Endothelial cell of umbilical vein (primary cell): ENCODE results near the gene CEP162. TPM values are rescaled to one million over a fixed set of nuclear protein-coding genes. Genes with fewer than 3 reads are reported as not detected.

Source experiments
- BruUV-seq: library from RNA; stranded (reverse); fragments of 400-500 nt; replicated peaks from 2 replicates; lab custom pipeline; 2021; lab: Mats Ljungman, UMichigan
- CTCF ChIA-PET: fragments of 300-600, 350-600 bp; sonication (Branson Sonifier 250); formaldehyde crosslinking; loops from one replicate; lab custom pipeline; 2021; ENCODE audit warnings: antibody characterized with exemption, inconsistent platforms; lab: Charles Lee
- POLR2A ChIA-PET: fragments of 300-600, 350-600 bp; sonication (Branson Sonifier 250); formaldehyde crosslinking; loops from one replicate; lab custom pipeline; 2021; ENCODE audit warnings: antibody characterized with exemption, inconsistent platforms; lab: Charles Lee
- DNase-seq: peaks from one replicate; pipeline ENCODE4 v3.0.0-alpha.2; 2011; ENCODE audit warnings: low read depth, low spot score
- FAIRE-seq: peaks from 2 replicates; lab custom pipeline; 2011; peaks lifted over from hg19 to GRCh38; lab: Jason Lieb, UNC
- H2AFZ ChIP-seq: 2 replicates; pipeline ENCODE4 v1.6.0; 2012; ENCODE audit warnings: low read depth, low read length, control low read depth, inconsistent platforms
- H3K27ac ChIP-seq: 2 replicates; pipeline ENCODE4 v1.5.1; 2011; ENCODE audit warnings: low read depth, mild to moderate bottlenecking, control low read depth, low read length, moderate library complexity; ENCODE audit not compliant: insufficient read depth
- H3K27me3 ChIP-seq, 2 experiments: 2 replicates each; pipeline versions ENCODE4 v1.6.0 to v1.6.1; 2011; ENCODE audit warnings: low read length in 2 of 2, mixed read lengths in 1 of 2; ENCODE audit not compliant: control insufficient read depth in 2 of 2, insufficient read depth in 2 of 2
- H3K36me3 ChIP-seq, 2 experiments: 2 replicates in 1 of 2; 3 replicates in 1 of 2; pipeline ENCODE4 v1.5.1; 2011; ENCODE audit warnings: low read length in 2 of 2, mild to moderate bottlenecking in 1 of 2, moderate library complexity in 1 of 2; ENCODE audit not compliant: control insufficient read depth in 2 of 2, insufficient read depth in 2 of 2; ENCODE audit errors: extremely low read depth in 1 of 2
- H3K4me1 ChIP-seq: 3 replicates; pipeline ENCODE4 v1.5.1; 2011; ENCODE audit warnings: mild to moderate bottlenecking, low read length; ENCODE audit not compliant: control insufficient read depth, insufficient read depth; ENCODE audit errors: extremely low read depth
- H3K4me2 ChIP-seq: 2 replicates; pipeline ENCODE4 v1.6.1; 2011; ENCODE audit warnings: low read length, control low read depth, mixed read lengths; ENCODE audit not compliant: insufficient read depth
- H3K4me3 ChIP-seq, 3 experiments: fragments of 200-600 bp in 1 of 3; sonication (generic), shearing (Covaris generic) in 1 of 3; replicated peaks in 1 of 3; 2 replicates each; pipeline ENCODE4 v1.5.1; 2011 to 2016; ENCODE audit warnings: control low read depth in 3 of 3, low read length in 3 of 3, mild to moderate bottlenecking in 2 of 3, inconsistent platforms in 1 of 3, low read depth in 1 of 3, moderate library complexity in 1 of 3; ENCODE audit not compliant: insufficient read depth in 1 of 3
- H3K79me2 ChIP-seq: 2 replicates; pipeline ENCODE4 v1.6.0; 2012; ENCODE audit warnings: low read length, inconsistent platforms; ENCODE audit not compliant: control insufficient read depth, insufficient read depth
- H3K9ac ChIP-seq: replicated peaks from 2 replicates; pipeline ENCODE3; 2011; ENCODE audit warnings: low read length, control low read depth; ENCODE audit not compliant: insufficient read depth; ENCODE audit errors: extremely low read depth
- H3K9me1 ChIP-seq: replicated peaks from 3 replicates; pipeline ENCODE4 v1.6.0; 2011; ENCODE audit warnings: mild to moderate bottlenecking, low read length; ENCODE audit not compliant: control insufficient read depth, insufficient read depth; ENCODE audit errors: extremely low read depth
- H3K9me3 ChIP-seq: replicated peaks from 2 replicates; pipeline ENCODE4 v1.5.1; 2012; ENCODE audit warnings: low read length, inconsistent platforms; ENCODE audit not compliant: control insufficient read depth, insufficient read depth
- H4K20me1 ChIP-seq: replicated peaks from 2 replicates; pipeline ENCODE3; 2011; ENCODE audit warnings: mild to moderate bottlenecking, low read length; ENCODE audit not compliant: control insufficient read depth, insufficient read depth; ENCODE audit errors: extremely low read depth
- EZH2 ChIP-seq: IDR thresholded peaks from 2 replicates; pipeline ENCODE4 v1.6.1; 2012; ENCODE audit warnings: borderline replicate concordance, low read depth, mild to moderate bottlenecking, moderate library complexity, low read length, inconsistent platforms; ENCODE audit not compliant: severe bottlenecking
- FOS ChIP-seq: IDR thresholded peaks from 2 replicates; pipeline ENCODE4 v1.6.1; 2011; ENCODE audit warnings: mild to moderate bottlenecking, low read length, moderate library complexity, borderline replicate concordance; ENCODE audit not compliant: insufficient read depth
- GATA2 ChIP-seq: IDR thresholded peaks from 2 replicates; pipeline ENCODE4 v1.7.0; 2011; ENCODE audit warnings: low read depth, mild to moderate bottlenecking, moderate library complexity, mixed read lengths, low read length; ENCODE audit not compliant: insufficient read length, insufficient read depth
- JUN ChIP-seq: IDR thresholded peaks from 2 replicates; pipeline ENCODE4 v1.6.1; 2011; ENCODE audit warnings: borderline replicate concordance, low read depth; ENCODE audit not compliant: insufficient read length, insufficient read depth
- MYC ChIP-seq: IDR thresholded peaks from one replicate; pipeline ENCODE4 v1.6.1; 2011; ENCODE audit warnings: mild to moderate bottlenecking, low read depth, low read length
- POLR2A ChIP-seq: IDR thresholded peaks from 2 replicates; pipeline ENCODE4 v1.6.1; 2012; ENCODE audit warnings: low read depth, mild to moderate bottlenecking, control low read depth, low read length
- POLR2AphosphoS5 ChIP-seq: IDR thresholded peaks from 2 replicates; pipeline ENCODE4 v1.6.1; 2012; ENCODE audit warnings: low read depth, mild to moderate bottlenecking, control low read depth, low read length, moderate library complexity; ENCODE audit not compliant: insufficient read depth
- dilution Hi-C: fragments of 300-500 bp; cut with MboI; formaldehyde crosslinking; loops from one replicate; pipeline ENCODE4 v1.15.0; 2019; ENCODE audit warnings: low sequenced_read_pairs; ENCODE audit not compliant: extremely low pct_ligation_motif_present
- intact Hi-C: fragments of 100-400 bp; cut with micrococcal nuclease; formaldehyde crosslinking; loops from one replicate; pipeline ENCODE4 v1.10.0; 2022
- polyA plus RNA-seq, 4 experiments: library from polyadenylated mRNA; depleted of rRNA in 3 of 4; stranded (reverse) in 3 of 4; unstranded in 1 of 4; fragments of >200 nt; gene quantifications; 2 replicates each; pipeline versions ENCODE4 v1.2.1 to v1.2.3, GENCODE V29; 2011 to 2012; ENCODE audit warnings: missing spikeins in 1 of 4
- total RNA-seq: library from RNA; stranded (reverse); gene quantifications from 2 replicates; pipeline ENCODE4 v1.2.3, GENCODE V29; 2021
- TF ChIP-seq, protein P1 (sequence below): IDR thresholded peaks from 2 replicates; pipeline ENCODE4 v1.6.1; 2011; ENCODE audit not compliant: insufficient read depth, insufficient read length
- TF ChIP-seq, protein P2 (sequence below), 2 donors: IDR thresholded peaks; 1 replicate in 1 of 2; 2 replicates in 1 of 2; pipeline ENCODE4 v1.5.1; 2011; ENCODE audit warnings: low read length in 2 of 2, mild to moderate bottlenecking in 2 of 2, moderate library complexity in 2 of 2, control low read depth in 1 of 2, inconsistent platforms in 1 of 2, low read depth in 1 of 2; ENCODE audit not compliant: insufficient read depth in 1 of 2; ENCODE audit errors: extremely low read depth in 1 of 2

CEP162 gene
- total and polyA plus RNA-seq, 2 donors (not counting 3 experiments of a cell fraction or from before 2014, with no cell fraction given) = 0.79 to 10.8 TPM

- H3K9me3 ChIP-seq = no peaks in the 10 kb centered on the region
- BruUV-seq = no TSS peak
- H3K79me2 ChIP-seq = no peaks in the 10 kb centered on the region
- no peak overlapping the region for H3K4me2 ChIP-seq
- DNase-seq (no peak), FAIRE-seq (no peak)
- H3K4me1 ChIP-seq = no peaks in the 10 kb centered on the region
- no peaks in the 10 kb centered on the region for H4K20me1 ChIP-seq
- no peak overlapping the region for H2AFZ ChIP-seq
- intact Hi-C loops (no loop called here), dilution Hi-C loops (no loop called here)
- no peaks in the 10 kb centered on the region for H3K9me1 ChIP-seq
- H3K27me3 ChIP-seq = peaks cover 0 to 1% of the 10 kb centered on the region in 2 experiments
- POLR2A ChIA-PET = no interaction called here
- no peak overlapping the region for H3K4me3 ChIP-seq
- H3K36me3 ChIP-seq = no peaks in the 10 kb centered on the region
- TF ChIP-seq, protein P1, sequence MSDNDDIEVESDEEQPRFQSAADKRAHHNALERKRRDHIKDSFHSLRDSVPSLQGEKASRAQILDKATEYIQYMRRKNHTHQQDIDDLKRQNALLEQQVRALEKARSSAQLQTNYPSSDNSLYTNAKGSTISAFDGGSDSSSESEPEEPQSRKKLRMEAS = no peak
- no peak for TF ChIP-seq GATA2
- no peak for TF ChIP-seq EZH2
- TF ChIP-seq, protein P2, sequence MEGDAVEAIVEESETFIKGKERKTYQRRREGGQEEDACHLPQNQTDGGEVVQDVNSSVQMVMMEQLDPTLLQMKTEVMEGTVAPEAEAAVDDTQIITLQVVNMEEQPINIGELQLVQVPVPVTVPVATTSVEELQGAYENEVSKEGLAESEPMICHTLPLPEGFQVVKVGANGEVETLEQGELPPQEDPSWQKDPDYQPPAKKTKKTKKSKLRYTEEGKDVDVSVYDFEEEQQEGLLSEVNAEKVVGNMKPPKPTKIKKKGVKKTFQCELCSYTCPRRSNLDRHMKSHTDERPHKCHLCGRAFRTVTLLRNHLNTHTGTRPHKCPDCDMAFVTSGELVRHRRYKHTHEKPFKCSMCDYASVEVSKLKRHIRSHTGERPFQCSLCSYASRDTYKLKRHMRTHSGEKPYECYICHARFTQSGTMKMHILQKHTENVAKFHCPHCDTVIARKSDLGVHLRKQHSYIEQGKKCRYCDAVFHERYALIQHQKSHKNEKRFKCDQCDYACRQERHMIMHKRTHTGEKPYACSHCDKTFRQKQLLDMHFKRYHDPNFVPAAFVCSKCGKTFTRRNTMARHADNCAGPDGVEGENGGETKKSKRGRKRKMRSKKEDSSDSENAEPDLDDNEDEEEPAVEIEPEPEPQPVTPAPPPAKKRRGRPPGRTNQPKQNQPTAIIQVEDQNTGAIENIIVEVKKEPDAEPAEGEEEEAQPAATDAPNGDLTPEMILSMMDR (IDR thresholded peaks at IDR 0.05; ENCODE audit: extremely low read depth in 1 of 2, insufficient read depth in 1 of 2, low read depth in 1 of 2, low read length in 2 of 2) = no peak
- no peak for TF ChIP-seq POLR2A
- TF ChIP-seq MYC = no peak
- no peak for TF ChIP-seq JUN
- no peak for TF ChIP-seq FOS
- TF ChIP-seq POLR2AphosphoS5 = no peak
- H3K27ac ChIP-seq = no peak overlapping the region
- no peak overlapping the region for H3K9ac ChIP-seq
- CTCF ChIA-PET = interaction anchor here (1.1 kb wide), 1 partner anchor 42 kb away, joined by 3 read pairs; no protein-coding TSS in a partner anchor
Observed at GRCh38 chr6:84093441-84094435, 133.7 kb downstream of the CEP162 start.
